Astrocyte of the cerebellum (primary cell): ENCODE data around the gene SLCO4A1.
A peak's percentile ranks its signal among the peaks of the same experiment; 100 is the strongest.

Experiments
- DNase-seq: peaks from one replicate; pipeline ENCODE4 v3.0.0-alpha.2; 2011; ENCODE audit warnings: low read depth
- H3K4me3 ChIP-seq: 2 replicates; pipeline ENCODE4 v1.5.1; 2011; ENCODE audit warnings: mild to moderate bottlenecking, low read depth, low read length, moderate library complexity
- in situ Hi-C: cut with HindIII; loops from 2 replicates; pipeline ENCODE4 v1.10.0; 2017; ENCODE audit warnings: low sequenced_read_pairs
- TF ChIP-seq, protein P1 (sequence below): IDR thresholded peaks from 2 replicates; pipeline ENCODE4 v1.5.1; 2012; ENCODE audit warnings: low read length, low read depth, moderate library complexity, mild to moderate bottlenecking; ENCODE audit errors: missing control alignments

The SLCO4A1 gene

DNA sequence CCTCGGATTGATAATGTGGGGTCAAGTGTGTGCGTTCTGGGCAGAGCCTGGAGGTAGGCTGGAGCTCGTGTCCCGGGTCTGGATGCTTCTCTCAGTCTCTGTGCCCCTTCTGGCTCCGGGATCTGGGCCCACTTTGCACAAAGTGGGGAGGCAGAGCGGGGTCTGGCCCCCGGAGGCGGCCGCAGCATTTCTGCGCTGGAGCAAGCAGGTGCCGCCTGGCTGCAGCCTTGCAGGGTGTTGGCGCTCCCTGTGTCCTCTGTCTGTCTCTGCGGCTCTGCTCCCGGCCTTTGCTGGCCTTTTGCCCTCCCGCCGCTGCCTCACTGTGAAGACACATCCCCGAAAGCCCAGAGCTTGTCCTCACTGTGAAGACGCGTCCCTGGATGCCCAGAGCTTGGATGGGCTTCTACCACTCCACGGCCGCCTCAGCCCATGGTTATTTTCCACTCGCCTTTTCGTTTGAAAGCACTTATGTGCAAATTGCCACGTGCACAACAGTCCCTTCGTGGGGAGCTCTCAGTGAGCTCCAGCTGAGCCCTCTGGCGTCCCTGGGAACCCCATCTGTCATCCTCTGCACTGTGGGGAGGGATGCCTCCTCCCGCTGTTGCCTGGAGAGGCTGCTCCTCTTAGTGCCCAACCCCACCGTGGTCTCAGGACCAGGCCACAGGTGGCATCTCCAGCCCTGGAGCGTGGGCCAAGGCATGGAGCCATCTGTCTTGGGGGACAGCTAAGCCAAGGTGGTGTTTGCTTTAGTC lies 17.4 kb downstream of the SLCO4A1 start:
- DNase-seq = no peak
- no peak overlapping the region for H3K4me3 ChIP-seq

DNA sequence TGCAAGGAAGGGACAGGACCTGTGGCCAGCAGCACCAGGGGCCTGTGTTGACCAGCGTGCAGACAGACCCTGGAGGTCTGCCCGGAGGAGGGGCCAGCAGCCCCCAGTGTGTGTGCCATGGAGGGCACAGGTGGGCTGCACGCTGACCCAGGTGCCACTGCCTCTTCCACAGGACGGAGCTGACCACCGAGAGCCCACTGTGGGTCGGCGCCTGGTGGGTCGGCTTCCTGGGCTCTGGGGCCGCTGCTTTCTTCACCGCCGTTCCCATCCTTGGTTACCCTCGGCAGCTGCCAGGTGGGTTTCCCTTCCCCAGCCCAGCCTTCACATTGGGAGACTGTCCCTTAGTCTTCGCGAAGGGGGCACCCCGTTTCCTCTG lies 17.9 kb downstream of the SLCO4A1 start:
- in situ Hi-C loops = loop anchor here (10.0 kb wide), 1 partner anchor 125 kb away; no protein-coding TSS in a partner anchor
- TF ChIP-seq, protein P1, sequence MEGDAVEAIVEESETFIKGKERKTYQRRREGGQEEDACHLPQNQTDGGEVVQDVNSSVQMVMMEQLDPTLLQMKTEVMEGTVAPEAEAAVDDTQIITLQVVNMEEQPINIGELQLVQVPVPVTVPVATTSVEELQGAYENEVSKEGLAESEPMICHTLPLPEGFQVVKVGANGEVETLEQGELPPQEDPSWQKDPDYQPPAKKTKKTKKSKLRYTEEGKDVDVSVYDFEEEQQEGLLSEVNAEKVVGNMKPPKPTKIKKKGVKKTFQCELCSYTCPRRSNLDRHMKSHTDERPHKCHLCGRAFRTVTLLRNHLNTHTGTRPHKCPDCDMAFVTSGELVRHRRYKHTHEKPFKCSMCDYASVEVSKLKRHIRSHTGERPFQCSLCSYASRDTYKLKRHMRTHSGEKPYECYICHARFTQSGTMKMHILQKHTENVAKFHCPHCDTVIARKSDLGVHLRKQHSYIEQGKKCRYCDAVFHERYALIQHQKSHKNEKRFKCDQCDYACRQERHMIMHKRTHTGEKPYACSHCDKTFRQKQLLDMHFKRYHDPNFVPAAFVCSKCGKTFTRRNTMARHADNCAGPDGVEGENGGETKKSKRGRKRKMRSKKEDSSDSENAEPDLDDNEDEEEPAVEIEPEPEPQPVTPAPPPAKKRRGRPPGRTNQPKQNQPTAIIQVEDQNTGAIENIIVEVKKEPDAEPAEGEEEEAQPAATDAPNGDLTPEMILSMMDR = no peak
- DNase-seq = no peak
- H3K4me3 ChIP-seq = no peak overlapping the region

More for the DNA sequence above, 17.4 kb downstream of the SLCO4A1 start:
- TF ChIP-seq, protein P1 = no peak
- in situ Hi-C loops = loop anchor here (10.0 kb wide), 1 partner anchor 125 kb away; no protein-coding TSS in a partner anchor

DNA sequence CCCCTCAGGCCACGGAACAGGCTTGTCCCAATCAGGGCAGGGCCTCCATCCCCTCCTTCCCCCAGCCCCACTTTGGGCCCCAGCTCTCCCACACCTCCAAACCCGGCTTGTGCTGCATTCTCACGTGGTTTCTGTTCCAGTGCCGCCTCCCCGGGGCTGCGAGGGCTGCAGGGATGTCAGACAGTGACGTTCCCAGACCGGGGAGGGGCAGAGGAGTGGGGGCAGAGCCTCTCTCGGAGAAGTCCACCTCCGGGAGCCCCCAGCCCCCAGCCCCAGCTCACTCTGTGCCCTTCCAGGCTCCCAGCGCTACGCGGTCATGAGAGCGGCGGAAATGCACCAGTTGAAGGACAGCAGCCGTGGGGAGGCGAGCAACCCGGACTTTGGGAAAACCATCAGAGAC lies 18.5 kb downstream of the SLCO4A1 start:
- no peak for DNase-seq
- H3K4me3 ChIP-seq = no peak overlapping the region
- TF ChIP-seq, protein P1 = no peak
- in situ Hi-C loops = loop anchor here (10.0 kb wide), 1 partner anchor 124 kb away; no protein-coding TSS in a partner anchor

DNA sequence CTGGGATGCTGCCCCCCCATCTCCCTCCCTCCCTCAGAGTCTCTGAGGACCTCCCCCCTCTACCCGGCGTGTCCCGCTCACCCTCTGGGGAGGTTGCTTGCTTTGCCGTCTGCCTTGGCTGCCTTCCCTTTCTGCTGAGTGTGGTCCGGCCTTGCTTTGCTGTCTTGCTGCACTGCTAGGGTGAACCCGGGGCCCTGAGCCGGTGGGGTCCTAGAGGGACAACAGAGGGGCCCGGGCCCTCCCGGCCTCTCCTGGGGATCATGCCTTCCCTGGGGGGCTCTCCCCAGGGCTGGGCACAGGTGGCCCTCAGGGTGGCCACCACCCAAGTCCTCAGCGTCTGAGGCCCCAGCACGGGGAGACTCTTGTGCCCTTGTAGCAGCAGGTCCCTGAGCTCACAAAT lies 19.3 kb downstream of the SLCO4A1 start:
- no peak overlapping the region for H3K4me3 ChIP-seq
- TF ChIP-seq, protein P1 = no peak
- in situ Hi-C loops = loop anchor here (10.0 kb wide), 1 partner anchor 123 kb away; no protein-coding TSS in a partner anchor
- DNase-seq = no peak

DNA sequence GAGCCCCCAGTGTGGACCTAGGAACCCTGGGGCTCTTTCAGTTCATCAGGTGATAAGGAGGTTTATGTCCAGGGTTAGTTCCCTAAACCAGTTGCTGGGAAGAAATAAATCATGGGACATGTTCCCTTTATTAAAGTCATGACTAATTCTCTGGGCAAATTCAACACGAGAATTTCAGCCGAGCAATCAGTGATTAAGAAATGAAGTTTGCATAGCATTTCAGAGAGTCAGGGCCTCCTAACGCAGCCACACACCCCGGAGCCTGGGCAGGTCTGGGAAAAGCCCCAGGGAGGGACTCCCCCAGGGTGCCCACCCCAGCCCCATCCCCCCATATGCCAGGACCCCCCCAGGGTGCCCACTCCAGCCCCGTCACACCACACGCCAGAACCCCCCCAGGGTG lies 20.1 kb downstream of the SLCO4A1 start:
- H3K4me3 ChIP-seq = no peak overlapping the region
- TF ChIP-seq, protein P1 = no peak
- peak; percentile 32 for DNase-seq
- in situ Hi-C loops = loop anchor here (10.0 kb wide), 1 partner anchor 122 kb away; no protein-coding TSS in a partner anchor

DNA sequence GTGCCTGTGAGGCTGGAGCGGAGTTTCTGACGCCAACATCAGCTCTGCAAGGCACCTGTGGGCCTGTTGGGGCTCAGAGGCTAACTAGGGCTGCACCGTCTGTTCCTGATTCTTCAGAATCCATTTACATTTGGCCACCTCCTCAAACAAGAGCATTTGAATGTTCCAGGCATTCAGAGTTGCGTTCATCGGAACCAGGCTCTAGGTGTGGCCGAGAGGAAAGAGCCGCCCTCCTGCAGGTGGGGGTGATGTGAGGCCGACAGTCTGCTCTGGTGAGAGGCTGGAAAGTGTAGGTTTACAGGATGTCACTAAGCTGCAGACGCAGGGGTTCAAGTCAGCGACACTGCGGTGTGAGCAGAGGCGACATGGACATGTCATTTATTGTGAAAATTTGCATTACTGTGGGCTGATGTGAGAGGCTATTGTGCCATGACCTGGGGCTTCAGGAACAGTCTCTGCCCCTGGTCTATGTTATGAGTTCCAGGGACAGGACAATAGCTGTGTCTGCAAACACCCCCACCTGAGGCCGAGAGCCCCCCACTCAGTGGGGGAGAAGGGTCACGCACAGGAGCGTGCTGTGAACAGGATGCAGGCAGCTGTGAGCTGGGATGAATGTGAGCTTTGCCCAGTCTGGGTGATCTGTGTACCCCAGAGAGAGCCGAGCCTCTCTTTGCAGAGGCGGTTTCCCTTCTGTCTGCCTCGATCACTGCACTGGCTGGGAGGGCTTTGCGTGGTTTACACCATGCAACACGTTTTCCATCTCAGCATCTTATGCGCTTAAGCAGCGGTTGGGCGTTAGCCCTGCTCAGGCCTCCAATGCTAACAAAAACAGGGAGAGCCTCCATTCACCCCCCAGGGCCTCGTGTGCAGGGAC lies 21.1 kb downstream of the SLCO4A1 start:
- DNase-seq = no peak
- TF ChIP-seq, protein P1 = no peak
- no peak overlapping the region for H3K4me3 ChIP-seq
- in situ Hi-C loops = loop anchor here (10.0 kb wide), 1 partner anchor 121 kb away; no protein-coding TSS in a partner anchor
